ENCODE measurements around the gene LEKR1.
"Not testable (repeated sequence)": the region's sequence is repeated elsewhere in the genome, so short reads cannot be mapped to it uniquely, and the experiment has no call there.

Gene LEKR1

GRCh38 chr3:156908398-156908797 is 82.2 kb downstream of the LEKR1 start:
- DNase-seq (ENCODE audit: low spot score), result no peak

GRCh38 chr3:156910022-156910421 is 83.9 kb downstream of the LEKR1 start:
- DNase-seq (ENCODE audit: low spot score), result no peak

- DNase-seq (ENCODE audit: low spot score), result not testable (repeated sequence)
Measured at GRCh38 chr3:156910831-156911230, 84.7 kb downstream of the LEKR1 start.

GRCh38 chr3:156914300-156914699 is 88.1 kb downstream of the LEKR1 start:
- DNase-seq (ENCODE audit: low spot score), result not testable (repeated sequence)

- no peak for DNase-seq (ENCODE audit: low spot score)
Measured at GRCh38 chr3:156915372-156915771, 89.2 kb downstream of the LEKR1 start.

- DNase-seq (ENCODE audit: low spot score), result no peak
Measured at GRCh38 chr3:156918746-156919145, 92.6 kb downstream of the LEKR1 start.

GRCh38 chr3:156919818-156920217 is 93.7 kb downstream of the LEKR1 start:
- no peak for DNase-seq (ENCODE audit: low spot score)

- no peak for DNase-seq (ENCODE audit: low spot score)
Measured at GRCh38 chr3:156920399-156920798, 94.2 kb downstream of the LEKR1 start.

GRCh38 chr3:156923349-156923748 is 97.2 kb downstream of the LEKR1 start:
- DNase-seq (ENCODE audit: low spot score), result no peak

GRCh38 chr3:156938724-156939123 is 112.6 kb downstream of the LEKR1 start:
- DNase-seq (ENCODE audit: low spot score), result no peak

GRCh38 chr3:156939315-156939714 is 113.2 kb downstream of the LEKR1 start:
- DNase-seq (ENCODE audit: low spot score), result no peak

GRCh38 chr3:156941311-156941710 is 115.2 kb downstream of the LEKR1 start:
- no peak for DNase-seq (ENCODE audit: low spot score)

GRCh38 chr3:156948402-156949210 is 122.5 kb downstream of the LEKR1 start:
- DNase-seq (ENCODE audit: low spot score), result no peak

- DNase-seq (ENCODE audit: low spot score), result no peak
Measured at GRCh38 chr3:156952011-156952410, 125.9 kb downstream of the LEKR1 start.

- no peak for DNase-seq (ENCODE audit: low spot score)
Measured at GRCh38 chr3:156957715-156958114, 131.6 kb downstream of the LEKR1 start.

GRCh38 chr3:156963096-156963495 is 136.9 kb downstream of the LEKR1 start:
- DNase-seq (ENCODE audit: low spot score), result no peak

- no peak for DNase-seq (ENCODE audit: low spot score)
Measured at GRCh38 chr3:156964577-156964976, 138.4 kb downstream of the LEKR1 start.

GRCh38 chr3:156966349-156966748 is 140.2 kb downstream of the LEKR1 start:
- DNase-seq (ENCODE audit: low spot score), result not testable (repeated sequence)

- no peak for DNase-seq (ENCODE audit: low spot score)
Measured at GRCh38 chr3:156973954-156974353, 147.8 kb downstream of the LEKR1 start.

- no peak for DNase-seq (ENCODE audit: low spot score)
Measured at GRCh38 chr3:156974931-156975330, 148.8 kb downstream of the LEKR1 start.

- no peak for DNase-seq (ENCODE audit: low spot score)
Measured at GRCh38 chr3:156975721-156976120, 149.6 kb downstream of the LEKR1 start.

- peak; percentile 19 for DNase-seq (ENCODE audit: low spot score)
Measured at GRCh38 chr3:156976933-156977332, 150.8 kb downstream of the LEKR1 start.

- DNase-seq (ENCODE audit: low spot score), result peak; percentile 68
Measured at GRCh38 chr3:156978481-156978961, 152.4 kb downstream of the LEKR1 start.

GRCh38 chr3:156981005-156981404 is 154.9 kb downstream of the LEKR1 start:
- DNase-seq (ENCODE audit: low spot score), result no peak
